Stimulated activated naive B cell treated with anti-CD40 and anti-IgM and Interleukin-4, amounts not matched to agents 10 μg/mL and 1 μg/mL and 100 μg/mL, for 72 hours (primary cell): ENCODE measurements around the gene TCF4.

Experiments
- ATAC-seq, 2 donors: fragments of 150-1000 bp; cut with Tn5 transposase; replicated peaks; 2 replicates each; pipeline ENCODE4 v1.10.0; 2021; ENCODE audit warnings: moderate library complexity in 1 of 2
- DNase-seq: peaks from one replicate; pipeline ENCODE4 v3.0.0; 2021
- H3K27ac Mint-ChIP-seq: one replicate; pipeline ENCODE4 v1.8.0; 2022; ENCODE audit warnings: mild to moderate bottlenecking, mixed read lengths
- H3K27me3 Mint-ChIP-seq, 2 donors: one replicate each; pipeline ENCODE4 v1.8.0; 2022; ENCODE audit warnings: mixed read lengths in 2 of 2
- H3K36me3 Mint-ChIP-seq, 2 donors: one replicate each; pipeline ENCODE4 v1.8.0; 2022; ENCODE audit warnings: mixed read lengths in 2 of 2, mild to moderate bottlenecking in 1 of 2
- H3K4me1 Mint-ChIP-seq, 2 donors: one replicate each; pipeline ENCODE4 v1.8.0; 2022; ENCODE audit warnings: mixed read lengths in 2 of 2, mild to moderate bottlenecking in 1 of 2
- H3K4me3 Mint-ChIP-seq, 2 donors: one replicate each; pipeline ENCODE4 v1.8.0; 2022; ENCODE audit warnings: mild to moderate bottlenecking in 2 of 2, mixed read lengths in 2 of 2, moderate library complexity in 1 of 2
- H3K9me3 Mint-ChIP-seq, 2 donors: one replicate each; pipeline ENCODE4 v1.8.0; 2022; ENCODE audit warnings: mixed read lengths in 2 of 2, mild to moderate bottlenecking in 1 of 2

The TCF4 gene

GRCh38 chr18:55240978-55241377, 347.0 kb downstream of the TCF4 start:
- no peaks in the 10 kb centered on the region for H3K27me3 Mint-ChIP-seq
- H3K27ac Mint-ChIP-seq: peak overlapping the region; percentile 82
- DNase-seq (no peak), ATAC-seq (peak; percentile 78)
- H3K4me1 Mint-ChIP-seq: peaks cover 37 to 72% of the 10 kb centered on the region in 2 donors
- H3K36me3 Mint-ChIP-seq: peaks cover 50 to 68% of the 10 kb centered on the region in 2 donors
- peaks cover 0 to 2% of the 10 kb centered on the region in 2 donors for H3K9me3 Mint-ChIP-seq
- no peak overlapping the region for H3K4me3 Mint-ChIP-seq

- no peaks in the 10 kb centered on the region for H3K27me3 Mint-ChIP-seq
- H3K36me3 Mint-ChIP-seq: peaks cover 49 to 70% of the 10 kb centered on the region in 2 donors
- H3K9me3 Mint-ChIP-seq: peaks cover 0 to 2% of the 10 kb centered on the region in 2 donors
- H3K4me1 Mint-ChIP-seq: peaks cover 33 to 73% of the 10 kb centered on the region in 2 donors
- no peak overlapping the region for H3K4me3 Mint-ChIP-seq
- ATAC-seq: no peak
- DNase-seq: no peak
- peak overlapping the region; percentile 25 for H3K27ac Mint-ChIP-seq
These were observed 348.3 kb downstream of the TCF4 start for GRCh38 chr18:55239740-55240139.

GRCh38 chr18:55237660-55238059, 350.3 kb downstream of the TCF4 start:
- peaks cover 48 to 63% of the 10 kb centered on the region in 2 donors for H3K36me3 Mint-ChIP-seq
- peaks cover 25 to 62% of the 10 kb centered on the region in 2 donors for H3K4me1 Mint-ChIP-seq
- no peak overlapping the region for H3K27ac Mint-ChIP-seq
- ATAC-seq (no peak), DNase-seq (no peak)
- no peak overlapping the region for H3K4me3 Mint-ChIP-seq
- no peaks in the 10 kb centered on the region for H3K27me3 Mint-ChIP-seq
- no peaks in the 10 kb centered on the region for H3K9me3 Mint-ChIP-seq

GRCh38 chr18:55236150-55236931, 351.7 kb downstream of the TCF4 start:
- peak overlapping the region; percentile 84 for H3K27ac Mint-ChIP-seq
- ATAC-seq: peak; percentile 51 to 52
- H3K4me1 Mint-ChIP-seq: peaks cover 19 to 62% of the 10 kb centered on the region in 2 donors
- H3K27me3 Mint-ChIP-seq: no peaks in the 10 kb centered on the region
- H3K9me3 Mint-ChIP-seq: no peaks in the 10 kb centered on the region
- H3K4me3 Mint-ChIP-seq: no peak overlapping the region
- DNase-seq: no peak
- peaks cover 48 to 61% of the 10 kb centered on the region in 2 donors for H3K36me3 Mint-ChIP-seq

- ATAC-seq (no peak), DNase-seq (no peak)
- Mint-ChIP-seq H3K4me3 (no peak overlapping the region), H3K27ac (peak overlapping the region; percentile 85), H3K36me3 (peaks cover 49 to 63% of the 10 kb centered on the region in 2 donors), H3K4me1 (peaks cover 20 to 62% of the 10 kb centered on the region in 2 donors), H3K9me3 (peaks cover 0 to 3% of the 10 kb centered on the region in 2 donors), H3K27me3 (no peaks in the 10 kb centered on the region)
These were observed 352.9 kb downstream of the TCF4 start for GRCh38 chr18:55235094-55235461.

GRCh38 chr18:55234366-55235093, 353.5 kb downstream of the TCF4 start:
- H3K27me3 Mint-ChIP-seq: no peaks in the 10 kb centered on the region
- H3K36me3 Mint-ChIP-seq: peaks cover 52 to 69% of the 10 kb centered on the region in 2 donors
- peak; percentile 83 to 85 for ATAC-seq
- H3K27ac Mint-ChIP-seq: peak overlapping the region; percentile 85
- H3K9me3 Mint-ChIP-seq: peaks cover 0 to 3% of the 10 kb centered on the region in 2 donors
- DNase-seq: peak; percentile 70
- no peak overlapping the region for H3K4me3 Mint-ChIP-seq
- H3K4me1 Mint-ChIP-seq: peaks cover 21 to 64% of the 10 kb centered on the region in 2 donors

GRCh38 chr18:55233857-55234256, 354.1 kb downstream of the TCF4 start:
- Mint-ChIP-seq H3K4me3 (no peak overlapping the region), H3K27me3 (no peaks in the 10 kb centered on the region), H3K4me1 (peaks cover 21 to 61% of the 10 kb centered on the region in 2 donors), H3K9me3 (peaks cover 0 to 3% of the 10 kb centered on the region in 2 donors), H3K27ac (peak overlapping the region; percentile 85), H3K36me3 (peaks cover 53 to 71% of the 10 kb centered on the region in 2 donors)
- no peak for DNase-seq
- ATAC-seq: no peak

GRCh38 chr18:55232506-55232905, 355.5 kb downstream of the TCF4 start:
- ATAC-seq (no peak), DNase-seq (no peak)
- Mint-ChIP-seq H3K9me3 (peaks cover 0 to 3% of the 10 kb centered on the region in 2 donors), H3K4me1 (peaks cover 16 to 56% of the 10 kb centered on the region in 2 donors), H3K27ac (no peak overlapping the region), H3K4me3 (no peak overlapping the region), H3K27me3 (no peaks in the 10 kb centered on the region), H3K36me3 (peaks cover 55 to 75% of the 10 kb centered on the region in 2 donors)

- DNase-seq: no peak
- ATAC-seq: peak; percentile 2 to 29
- H3K9me3 Mint-ChIP-seq: peaks cover 0 to 3% of the 10 kb centered on the region in 2 donors
- no peaks in the 10 kb centered on the region for H3K27me3 Mint-ChIP-seq
- H3K27ac Mint-ChIP-seq: peak overlapping the region; percentile 33
- H3K4me3 Mint-ChIP-seq: no peak overlapping the region
- H3K4me1 Mint-ChIP-seq: peaks cover 10 to 35% of the 10 kb centered on the region in 2 donors
- peaks cover 59 to 72% of the 10 kb centered on the region in 2 donors for H3K36me3 Mint-ChIP-seq
These were observed 358.3 kb downstream of the TCF4 start for GRCh38 chr18:55229682-55230081.

- Mint-ChIP-seq H3K4me3 (no peak overlapping the region), H3K27me3 (no peaks in the 10 kb centered on the region), H3K27ac (peak overlapping the region; percentile 43), H3K9me3 (peaks cover 0 to 3% of the 10 kb centered on the region in 2 donors), H3K36me3 (peaks cover 57 to 74% of the 10 kb centered on the region in 2 donors), H3K4me1 (peaks cover 8 to 35% of the 10 kb centered on the region in 2 donors)
- no peak for ATAC-seq
- DNase-seq: no peak
These were observed 359.3 kb downstream of the TCF4 start for GRCh38 chr18:55228707-55229106.

GRCh38 chr18:55228191-55228590, 359.8 kb downstream of the TCF4 start:
- no peak for ATAC-seq
- Mint-ChIP-seq H3K36me3 (peaks cover 59 to 80% of the 10 kb centered on the region in 2 donors), H3K27me3 (no peaks in the 10 kb centered on the region), H3K27ac (peak overlapping the region; percentile 88), H3K4me1 (peaks cover 8 to 37% of the 10 kb centered on the region in 2 donors), H3K9me3 (peaks cover 0 to 5% of the 10 kb centered on the region in 2 donors), H3K4me3 (no peak overlapping the region)
- DNase-seq: no peak

GRCh38 chr18:55227771-55228170, 360.2 kb downstream of the TCF4 start:
- peaks cover 0 to 5% of the 10 kb centered on the region in 2 donors for H3K9me3 Mint-ChIP-seq
- DNase-seq (no peak), ATAC-seq (no peak)
- H3K4me3 Mint-ChIP-seq: no peak overlapping the region
- peaks cover 9 to 41% of the 10 kb centered on the region in 2 donors for H3K4me1 Mint-ChIP-seq
- H3K27me3 Mint-ChIP-seq: no peaks in the 10 kb centered on the region
- peaks cover 60 to 83% of the 10 kb centered on the region in 2 donors for H3K36me3 Mint-ChIP-seq
- peak overlapping the region; percentile 51 for H3K27ac Mint-ChIP-seq

GRCh38 chr18:55226044-55226443, 361.9 kb downstream of the TCF4 start:
- no peak overlapping the region for H3K27ac Mint-ChIP-seq
- ATAC-seq (no peak), DNase-seq (no peak)
- H3K4me1 Mint-ChIP-seq: peaks cover 14 to 40% of the 10 kb centered on the region in 2 donors
- H3K4me3 Mint-ChIP-seq: no peak overlapping the region
- peaks cover 0 to 5% of the 10 kb centered on the region in 2 donors for H3K9me3 Mint-ChIP-seq
- peaks cover 48 to 79% of the 10 kb centered on the region in 2 donors for H3K36me3 Mint-ChIP-seq
- no peaks in the 10 kb centered on the region for H3K27me3 Mint-ChIP-seq

GRCh38 chr18:55224086-55224625, 363.8 kb downstream of the TCF4 start:
- Mint-ChIP-seq H3K9me3 (peaks cover 0 to 5% of the 10 kb centered on the region in 2 donors), H3K27me3 (no peaks in the 10 kb centered on the region), H3K36me3 (peaks cover 38 to 63% of the 10 kb centered on the region in 2 donors), H3K4me3 (no peak overlapping the region), H3K27ac (peak overlapping the region; percentile 71), H3K4me1 (peaks cover 15 to 46% of the 10 kb centered on the region in 2 donors)
- ATAC-seq (no peak), DNase-seq (no peak)
